A549 treated with RU486 at 1 μM for 4 hours (cell line): Measurements from ENCODE around the gene TCL1B. TPM values are rescaled to one million over a fixed set of nuclear protein-coding genes. Genes with fewer than 3 reads are reported as not detected.

ENCODE experiments used
- total RNA-seq: library from RNA; stranded (reverse); fragments of 200-300 nt; extraction: Qiagen RNA extraction; gene quantifications from 5 replicates; pipeline ENCODE4 v1.2.3, GENCODE V29; 2022; ENCODE audit warnings: low read depth

Gene TCL1B, protein sequence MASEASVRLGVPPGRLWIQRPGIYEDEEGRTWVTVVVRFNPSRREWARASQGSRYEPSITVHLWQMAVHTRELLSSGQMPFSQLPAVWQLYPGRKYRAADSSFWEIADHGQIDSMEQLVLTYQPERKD
- not detected in 5 replicates for total RNA-seq

DNA sequence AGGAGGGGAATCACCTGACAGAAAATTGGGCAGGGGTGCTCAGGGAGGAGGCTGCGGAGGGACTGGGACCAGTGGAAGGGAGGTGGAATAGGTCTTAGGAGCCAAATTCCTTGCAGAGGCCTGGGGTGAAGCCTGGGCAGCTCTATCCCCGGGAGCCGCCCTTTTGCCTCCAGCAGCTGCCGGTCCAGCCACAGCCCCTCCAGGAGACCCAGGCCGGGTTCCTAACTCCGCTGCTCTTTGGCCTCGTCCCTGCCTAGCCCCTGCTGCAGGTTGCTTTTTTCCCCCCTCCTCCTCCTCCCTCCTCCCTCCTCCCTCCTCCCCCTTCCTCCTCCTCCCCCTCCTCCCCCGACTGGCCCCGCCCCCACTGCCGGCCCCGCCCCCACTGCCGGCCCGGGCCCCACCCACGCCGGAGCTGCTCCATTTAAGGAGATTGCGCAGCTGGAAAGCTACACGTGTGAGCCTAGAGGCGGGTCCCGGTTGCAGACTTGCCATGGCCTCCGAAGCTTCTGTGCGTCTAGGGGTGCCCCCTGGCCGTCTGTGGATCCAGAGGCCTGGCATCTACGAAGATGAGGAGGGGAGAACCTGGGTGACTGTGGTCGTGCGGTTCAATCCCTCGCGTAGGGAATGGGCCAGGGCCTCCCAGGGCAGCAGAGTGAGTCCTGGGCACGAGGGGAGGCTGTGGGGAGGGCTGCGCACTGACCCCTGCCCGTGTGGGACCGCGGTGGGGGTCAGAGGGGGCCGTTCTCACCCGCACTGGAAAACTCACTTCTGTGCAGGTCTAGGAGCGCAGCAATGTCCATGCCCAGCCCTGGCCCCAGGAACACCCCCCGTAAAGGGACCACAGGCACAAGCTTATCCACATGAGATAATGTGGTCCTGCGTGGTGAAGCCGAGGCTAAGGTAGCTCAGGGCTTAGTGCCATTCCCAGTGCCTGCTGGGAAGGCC, at the start of gene TCL1B:
TSS of gene TCL1B (plus strand) at position 449 of the 945 bp plus-strand sequence. CDS start at position 491, 42 bp downstream.

DNA sequence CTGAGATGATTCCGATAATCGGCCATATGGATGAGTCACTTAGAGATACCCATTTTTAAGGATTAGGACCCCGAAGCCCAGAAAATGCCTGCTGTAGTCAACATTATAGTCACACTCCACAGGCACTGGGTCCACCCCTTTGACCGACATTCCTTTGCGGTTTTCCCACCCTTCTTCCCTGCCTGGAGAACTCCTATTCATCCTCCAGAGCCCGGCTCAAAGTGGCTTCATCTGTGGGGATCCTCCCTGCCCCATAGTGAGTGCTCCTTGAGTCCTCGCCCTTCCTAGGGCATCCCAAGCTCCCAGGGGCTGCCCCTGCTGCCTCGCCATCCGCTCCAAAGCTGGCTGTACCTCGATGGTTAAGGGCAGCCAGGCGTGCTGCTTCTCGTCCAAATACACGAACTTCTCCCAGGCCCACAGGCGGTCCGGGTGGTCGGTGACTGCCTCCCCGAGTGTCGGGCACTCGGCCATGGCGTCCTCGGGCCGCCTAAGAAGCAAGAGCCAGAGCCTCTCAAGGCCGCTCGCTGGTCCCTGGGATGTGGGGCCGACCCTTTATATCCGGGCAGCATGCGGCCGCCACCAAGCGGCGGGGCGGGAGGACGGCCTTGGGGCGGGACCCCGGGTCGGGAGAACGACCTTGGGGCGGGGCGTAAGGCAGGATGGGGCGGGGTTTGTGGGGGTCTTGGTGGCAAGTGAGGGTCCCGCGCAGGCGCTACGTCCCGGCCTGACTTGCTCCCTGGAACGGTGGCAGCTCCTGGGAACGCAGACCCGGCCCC, 27.6 kb downstream of the TCL1B start, which contains the start of gene TCL1A:
TSS of gene TCL1A (minus strand) at position 530 of the 776 bp plus-strand sequence. CDS start at position 471, 59 bp downstream.

Other genes starting within 250 kb of the TCL1B start
- gene SYNE3, start 169.8 kb upstream of the TCL1B start, total RNA-seq = 0.18 to 0.23 TPM (median 0.23 TPM) in 5 replicates
- gene GLRX5, start 151.4 kb upstream of the TCL1B start, total RNA-seq = 55.5 to 79.2 TPM (median 74.0 TPM) in 5 replicates
- gene TCL1A, start 27.7 kb downstream of the TCL1B start, total RNA-seq = not detected in 5 replicates
- not detected in 5 replicates for gene TUNAR, start 190.4 kb downstream of the TCL1B start, total RNA-seq